ENCODE data around the gene RAB7B.

RAB7B gene

GRCh38 chr1:205942631-205943159, 60.5 kb downstream of the RAB7B start:
- Histone ChIP-seq H3K27me3 (ENCODE audit: control insufficient read depth in 5 of 5, insufficient read depth in 4 of 5, low read length in 5 of 5) (peaks cover 9 to 38% (median 16%) of the 10 kb centered on the region in 5 donors), H3K9me3 (ENCODE audit: control insufficient read depth in 5 of 5, low read length in 5 of 5) (no peaks in the 10 kb centered on the region), H3K9ac (ENCODE audit: low read length in 5 of 5) (no peak overlapping the region), H3K4me3 (ENCODE audit: low read depth in 1 of 5, low read length in 5 of 5) (no peak overlapping the region), H3K36me3 (ENCODE audit: control insufficient read depth in 5 of 5, insufficient read depth in 5 of 5, low read length in 5 of 5) (no peaks in the 10 kb centered on the region), H3K27ac (ENCODE audit: low read depth, low read length) (no peak overlapping the region), H3K4me1 (ENCODE audit: control insufficient read depth in 5 of 5, insufficient read depth in 5 of 5, low read length in 5 of 5) (no peaks in the 10 kb centered on the region)

- H3K4me1 ChIP-seq (ENCODE audit: control insufficient read depth in 5 of 5, insufficient read depth in 5 of 5, low read length in 5 of 5), result no peaks in the 10 kb centered on the region
- no peaks in the 10 kb centered on the region for H3K36me3 ChIP-seq (ENCODE audit: control insufficient read depth in 5 of 5, insufficient read depth in 5 of 5, low read length in 5 of 5)
- H3K9ac ChIP-seq (ENCODE audit: low read length in 5 of 5), result no peak overlapping the region
- H3K27ac ChIP-seq (ENCODE audit: low read depth, low read length), result no peak overlapping the region
- H3K9me3 ChIP-seq (ENCODE audit: control insufficient read depth in 5 of 5, low read length in 5 of 5), result no peaks in the 10 kb centered on the region
- no peak overlapping the region for H3K4me3 ChIP-seq (ENCODE audit: low read depth in 1 of 5, low read length in 5 of 5)
- H3K27me3 ChIP-seq (ENCODE audit: control insufficient read depth in 5 of 5, insufficient read depth in 4 of 5, low read length in 5 of 5), result peaks cover 9 to 32% (median 16%) of the 10 kb centered on the region in 5 donors
Measured at GRCh38 chr1:205940710-205941109, 62.5 kb downstream of the RAB7B start.

GRCh38 chr1:205939690-205940330, 63.4 kb downstream of the RAB7B start:
- peaks cover 9 to 32% (median 16%) of the 10 kb centered on the region in 5 donors for H3K27me3 ChIP-seq (ENCODE audit: control insufficient read depth in 5 of 5, insufficient read depth in 4 of 5, low read length in 5 of 5)
- no peak overlapping the region for H3K27ac ChIP-seq (ENCODE audit: low read depth, low read length)
- H3K9ac ChIP-seq (ENCODE audit: low read length in 5 of 5), result no peak overlapping the region
- H3K4me3 ChIP-seq (ENCODE audit: low read depth in 1 of 5, low read length in 5 of 5), result no peak overlapping the region
- no peaks in the 10 kb centered on the region for H3K36me3 ChIP-seq (ENCODE audit: control insufficient read depth in 5 of 5, insufficient read depth in 5 of 5, low read length in 5 of 5)
- no peaks in the 10 kb centered on the region for H3K9me3 ChIP-seq (ENCODE audit: control insufficient read depth in 5 of 5, low read length in 5 of 5)
- H3K4me1 ChIP-seq (ENCODE audit: control insufficient read depth in 5 of 5, insufficient read depth in 5 of 5, low read length in 5 of 5), result no peaks in the 10 kb centered on the region

GRCh38 chr1:205938682-205939081, 64.5 kb downstream of the RAB7B start:
- peaks cover 9 to 30% (median 13%) of the 10 kb centered on the region in 5 donors for H3K27me3 ChIP-seq (ENCODE audit: control insufficient read depth in 5 of 5, insufficient read depth in 4 of 5, low read length in 5 of 5)
- H3K27ac ChIP-seq (ENCODE audit: low read depth, low read length), result no peak overlapping the region
- H3K4me3 ChIP-seq (ENCODE audit: low read depth in 1 of 5, low read length in 5 of 5), result no peak overlapping the region
- no peaks in the 10 kb centered on the region for H3K36me3 ChIP-seq (ENCODE audit: control insufficient read depth in 5 of 5, insufficient read depth in 5 of 5, low read length in 5 of 5)
- H3K4me1 ChIP-seq (ENCODE audit: control insufficient read depth in 5 of 5, insufficient read depth in 5 of 5, low read length in 5 of 5), result peaks cover 0 to 8% (median 0%) of the 10 kb centered on the region in 5 donors
- H3K9me3 ChIP-seq (ENCODE audit: control insufficient read depth in 5 of 5, low read length in 5 of 5), result no peaks in the 10 kb centered on the region
- H3K9ac ChIP-seq (ENCODE audit: low read length in 5 of 5), result no peak overlapping the region

GRCh38 chr1:205936846-205937586, 66.2 kb downstream of the RAB7B start:
- Histone ChIP-seq H3K4me3 (ENCODE audit: low read depth in 1 of 5, low read length in 5 of 5) (no peak overlapping the region), H3K27me3 (ENCODE audit: control insufficient read depth in 5 of 5, insufficient read depth in 4 of 5, low read length in 5 of 5) (peaks cover 0 to 22% (median 7%) of the 10 kb centered on the region in 5 donors), H3K4me1 (ENCODE audit: control insufficient read depth in 5 of 5, insufficient read depth in 5 of 5, low read length in 5 of 5) (peaks cover 0 to 10% (median 0%) of the 10 kb centered on the region in 5 donors), H3K9ac (ENCODE audit: low read length in 5 of 5) (no peak overlapping the region), H3K36me3 (ENCODE audit: control insufficient read depth in 5 of 5, insufficient read depth in 5 of 5, low read length in 5 of 5) (no peaks in the 10 kb centered on the region), H3K9me3 (ENCODE audit: control insufficient read depth in 5 of 5, low read length in 5 of 5) (no peaks in the 10 kb centered on the region), H3K27ac (ENCODE audit: low read depth, low read length) (no peak overlapping the region)

GRCh38 chr1:205936311-205936710, 66.9 kb downstream of the RAB7B start:
- peaks cover 0 to 10% (median 0%) of the 10 kb centered on the region in 5 donors for H3K4me1 ChIP-seq (ENCODE audit: control insufficient read depth in 5 of 5, insufficient read depth in 5 of 5, low read length in 5 of 5)
- H3K27ac ChIP-seq (ENCODE audit: low read depth, low read length), result no peak overlapping the region
- peaks cover 4 to 22% (median 5%) of the 10 kb centered on the region in 5 donors for H3K27me3 ChIP-seq (ENCODE audit: control insufficient read depth in 5 of 5, insufficient read depth in 4 of 5, low read length in 5 of 5)

GRCh38 chr1:205935869-205936268, 67.3 kb downstream of the RAB7B start:
- no peaks in the 10 kb centered on the region for H3K9me3 ChIP-seq (ENCODE audit: control insufficient read depth in 5 of 5, low read length in 5 of 5)
- H3K36me3 ChIP-seq (ENCODE audit: control insufficient read depth in 5 of 5, insufficient read depth in 5 of 5, low read length in 5 of 5), result no peaks in the 10 kb centered on the region
- peaks cover 4 to 22% (median 5%) of the 10 kb centered on the region in 5 donors for H3K27me3 ChIP-seq (ENCODE audit: control insufficient read depth in 5 of 5, insufficient read depth in 4 of 5, low read length in 5 of 5)
- no peak overlapping the region for H3K27ac ChIP-seq (ENCODE audit: low read depth, low read length)
- H3K9ac ChIP-seq (ENCODE audit: low read length in 5 of 5), result no peak overlapping the region
- H3K4me1 ChIP-seq (ENCODE audit: control insufficient read depth in 5 of 5, insufficient read depth in 5 of 5, low read length in 5 of 5), result peaks cover 0 to 10% (median 0%) of the 10 kb centered on the region in 5 donors
- no peak overlapping the region for H3K4me3 ChIP-seq (ENCODE audit: low read depth in 1 of 5, low read length in 5 of 5)

More at GRCh38 chr1:205936311-205936710, 66.9 kb downstream of the RAB7B start:
- no peak overlapping the region for H3K9ac ChIP-seq (ENCODE audit: low read length in 5 of 5)
- no peak overlapping the region for H3K4me3 ChIP-seq (ENCODE audit: low read depth in 1 of 5, low read length in 5 of 5)
- H3K36me3 ChIP-seq (ENCODE audit: control insufficient read depth in 5 of 5, insufficient read depth in 5 of 5, low read length in 5 of 5), result no peaks in the 10 kb centered on the region
- no peaks in the 10 kb centered on the region for H3K9me3 ChIP-seq (ENCODE audit: control insufficient read depth in 5 of 5, low read length in 5 of 5)

- Histone ChIP-seq H3K27ac (ENCODE audit: low read depth, low read length) (no peak overlapping the region), H3K4me3 (ENCODE audit: low read depth in 1 of 5, low read length in 5 of 5) (no peak overlapping the region), H3K36me3 (ENCODE audit: control insufficient read depth in 5 of 5, insufficient read depth in 5 of 5, low read length in 5 of 5) (no peaks in the 10 kb centered on the region), H3K27me3 (ENCODE audit: control insufficient read depth in 5 of 5, insufficient read depth in 4 of 5, low read length in 5 of 5) (peaks cover 2 to 19% (median 5%) of the 10 kb centered on the region in 5 donors), H3K9ac (ENCODE audit: low read length in 5 of 5) (no peak overlapping the region), H3K9me3 (ENCODE audit: control insufficient read depth in 5 of 5, low read length in 5 of 5) (no peaks in the 10 kb centered on the region), H3K4me1 (ENCODE audit: control insufficient read depth in 5 of 5, insufficient read depth in 5 of 5, low read length in 5 of 5) (peaks cover 0 to 10% (median 0%) of the 10 kb centered on the region in 5 donors)
Measured at GRCh38 chr1:205934788-205935187, 68.4 kb downstream of the RAB7B start.

- H3K36me3 ChIP-seq (ENCODE audit: control insufficient read depth in 5 of 5, insufficient read depth in 5 of 5, low read length in 5 of 5), result no peaks in the 10 kb centered on the region
- no peak overlapping the region for H3K9ac ChIP-seq (ENCODE audit: low read length in 5 of 5)
- no peaks in the 10 kb centered on the region for H3K9me3 ChIP-seq (ENCODE audit: control insufficient read depth in 5 of 5, low read length in 5 of 5)
- peaks cover 2 to 15% (median 10%) of the 10 kb centered on the region in 5 donors for H3K27me3 ChIP-seq (ENCODE audit: control insufficient read depth in 5 of 5, insufficient read depth in 4 of 5, low read length in 5 of 5)
- peaks cover 0 to 10% (median 0%) of the 10 kb centered on the region in 5 donors for H3K4me1 ChIP-seq (ENCODE audit: control insufficient read depth in 5 of 5, insufficient read depth in 5 of 5, low read length in 5 of 5)
- no peak overlapping the region for H3K4me3 ChIP-seq (ENCODE audit: low read depth in 1 of 5, low read length in 5 of 5)
- H3K27ac ChIP-seq (ENCODE audit: low read depth, low read length), result no peak overlapping the region
Measured at GRCh38 chr1:205933671-205934618, 69.2 kb downstream of the RAB7B start.

All from subcutaneous abdominal adipose tissue (tissue), 5 donors.